HG03439 (cell line): ENCODE data around the gene RALGAPA1.
"Not testable (repeated sequence)": the region's sequence is repeated elsewhere in the genome, so short reads cannot be mapped to it uniquely, and the experiment has no call there.

Experiments used
- ATAC-seq: cut with Tn5 transposase; IDR thresholded peaks from one replicate; pipeline ENCODE4 v1.9.1; 2021; ENCODE audit warnings: mild to moderate bottlenecking, moderate library complexity; ENCODE audit not compliant: unreplicated experiment

Gene RALGAPA1

GRCh38 chr14:35822501-35822900, 13.4 kb upstream of the RALGAPA1 start:
- ATAC-seq, result no peak

DNA sequence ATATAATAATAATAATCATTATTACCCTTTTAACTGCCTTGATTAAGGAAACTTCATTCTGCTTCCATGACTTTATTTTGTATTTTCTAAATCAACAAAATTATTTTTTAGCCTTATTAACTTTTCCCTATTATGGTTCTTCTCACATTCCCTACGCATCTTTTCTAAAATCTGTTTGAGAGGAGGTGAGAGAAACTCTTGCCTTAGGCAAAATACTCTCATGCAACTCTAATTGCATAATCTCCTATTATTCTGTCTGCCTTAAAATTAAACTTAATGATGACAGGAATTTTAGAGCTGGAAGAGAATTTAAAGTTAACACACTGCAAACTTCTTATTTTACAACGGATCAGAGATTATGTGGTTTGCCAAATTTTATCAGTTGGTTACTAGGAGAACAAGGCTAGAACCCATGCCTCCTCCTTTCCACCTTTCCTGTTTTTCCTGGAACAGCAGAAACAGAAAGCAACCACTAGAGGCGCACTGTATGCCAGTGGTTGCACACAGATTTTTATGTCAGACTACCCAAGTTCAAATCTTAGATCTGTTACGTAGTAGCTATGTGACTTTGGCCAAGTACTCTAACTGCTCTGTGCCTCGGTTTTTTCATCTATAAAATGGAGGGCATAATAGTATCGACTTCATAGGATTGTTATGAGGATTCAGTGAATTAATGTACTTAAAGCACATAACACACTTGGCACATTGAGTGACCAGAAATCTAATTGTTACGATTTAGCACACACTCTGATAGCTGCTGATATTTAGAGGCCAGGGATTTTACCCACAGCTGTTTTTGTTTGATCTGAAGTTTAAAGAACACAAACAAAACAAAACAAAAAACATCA, 12.7 kb upstream of the RALGAPA1 start:
- ATAC-seq, result no peak

- no peak for ATAC-seq
These were observed 10.8 kb upstream of the RALGAPA1 start for GRCh38 chr14:35819591-35820540.

GRCh38 chr14:35818346-35819115, 9.4 kb upstream of the RALGAPA1 start:
- ATAC-seq, result no peak

DNA sequence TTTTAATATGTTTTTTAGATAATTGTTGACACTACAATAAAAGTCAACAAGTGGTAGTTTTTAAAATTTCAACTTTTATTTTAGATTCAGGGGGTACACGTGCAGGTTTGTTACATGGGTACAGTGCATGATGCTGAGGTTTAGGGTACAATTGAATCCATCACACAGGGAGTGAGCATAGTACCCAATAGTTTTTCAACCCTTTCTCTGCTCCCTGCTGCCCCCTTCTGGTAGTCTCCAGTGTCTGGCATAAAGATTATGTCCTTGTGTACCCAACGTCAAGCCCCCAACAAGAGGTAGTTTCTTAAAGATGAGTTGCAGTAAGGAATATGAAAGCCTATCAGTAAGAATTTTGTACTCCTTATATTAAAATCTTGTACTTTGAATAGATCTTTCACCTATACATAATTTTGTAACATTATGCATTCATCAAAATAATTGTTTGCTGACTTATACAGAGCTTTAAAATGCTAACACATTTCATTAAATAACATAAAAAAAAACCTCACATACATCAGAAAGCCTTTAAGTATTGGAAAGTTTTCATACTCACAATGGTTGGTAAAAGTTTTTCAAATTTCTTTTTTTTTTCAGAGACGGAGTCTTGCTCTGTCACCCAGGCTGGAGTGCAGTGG, 5.4 kb upstream of the RALGAPA1 start:
- ATAC-seq, result no peak

DNA sequence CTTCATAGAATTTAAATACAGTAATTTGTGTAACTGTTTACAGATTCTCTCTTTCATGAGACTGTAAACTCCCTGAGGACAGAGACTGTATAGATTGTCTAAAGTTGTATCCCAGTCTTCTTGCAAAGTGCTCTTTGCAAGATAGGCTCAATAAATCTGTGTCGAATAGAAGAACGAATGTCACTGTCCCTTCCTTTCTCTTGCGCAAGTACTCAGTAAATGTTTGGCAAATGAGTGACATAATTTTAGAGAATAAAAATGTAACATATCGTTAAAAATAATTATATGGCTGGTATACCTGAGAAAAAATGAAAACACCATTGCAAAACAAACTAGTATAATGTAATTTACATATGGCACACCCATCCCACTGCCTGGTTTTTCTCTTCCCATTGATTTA, 1.9 kb upstream of the RALGAPA1 start:
- no peak for ATAC-seq

GRCh38 chr14:35809597-35809996, 502 bp upstream of the RALGAPA1 start:
- ATAC-seq, result no peak

DNA sequence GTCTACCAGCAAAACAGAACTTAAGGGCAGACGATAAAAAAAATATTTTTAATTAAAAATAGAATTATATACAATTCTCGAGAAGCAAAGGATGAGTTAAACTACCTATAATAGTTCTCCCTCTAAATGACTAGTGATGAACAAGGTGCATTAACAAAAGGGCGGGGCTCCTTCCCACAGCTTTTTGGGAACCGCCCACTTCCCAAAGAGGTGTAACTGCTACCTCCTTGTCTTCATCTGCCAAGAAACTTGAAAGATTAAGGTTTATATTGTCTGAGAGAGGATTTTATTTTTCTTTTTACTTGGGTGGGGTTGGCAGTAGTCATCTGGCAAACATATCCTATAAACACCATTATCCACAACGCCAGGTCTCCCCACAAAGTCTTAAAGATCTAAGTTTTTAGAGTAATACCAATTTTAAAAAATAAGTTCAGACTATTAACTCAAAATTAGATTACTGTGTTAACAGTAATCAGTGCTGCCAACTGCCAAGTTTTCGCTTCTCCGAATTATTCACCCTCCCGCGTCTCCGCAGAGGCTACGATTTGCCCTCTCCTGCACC, 938 bp downstream of the RALGAPA1 start:
- no peak for ATAC-seq

DNA sequence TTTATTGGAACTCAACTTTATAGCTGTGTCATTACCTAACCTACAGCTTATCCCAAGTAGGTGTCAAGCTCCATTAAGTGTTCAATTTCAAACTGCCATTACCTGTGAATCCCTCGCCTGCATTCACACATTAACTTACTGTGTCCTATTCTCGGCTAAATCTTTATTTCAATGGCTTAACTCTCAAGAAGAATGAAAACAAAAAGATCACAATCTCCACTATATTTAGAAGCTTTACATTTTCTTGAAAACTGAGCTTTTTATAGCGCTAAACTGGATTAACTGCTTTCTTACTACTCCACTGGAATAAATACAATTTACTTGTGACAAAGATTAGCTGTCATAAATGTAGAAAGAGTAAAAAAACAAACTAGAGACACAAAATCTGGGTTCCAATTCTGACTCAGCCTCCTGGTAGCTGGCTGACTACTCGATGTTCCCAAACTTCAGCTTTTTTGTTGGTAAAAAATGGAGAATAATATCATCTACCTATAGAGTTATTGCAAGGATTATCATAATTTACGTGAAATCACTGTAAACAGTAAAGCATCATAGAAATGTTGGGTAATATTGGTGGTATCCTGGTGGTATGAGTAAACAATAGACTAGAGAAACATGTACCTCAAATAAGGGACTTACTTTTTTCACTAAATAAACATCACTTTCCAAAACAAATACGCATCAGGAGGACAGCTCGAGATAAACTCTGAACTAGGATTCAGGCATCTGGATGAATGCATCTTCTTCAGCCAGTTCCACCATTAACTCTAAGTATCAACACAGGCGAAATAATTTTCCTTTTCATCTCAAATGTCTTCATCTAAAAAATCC, 1.7 kb downstream of the RALGAPA1 start:
- ATAC-seq, result no peak

DNA sequence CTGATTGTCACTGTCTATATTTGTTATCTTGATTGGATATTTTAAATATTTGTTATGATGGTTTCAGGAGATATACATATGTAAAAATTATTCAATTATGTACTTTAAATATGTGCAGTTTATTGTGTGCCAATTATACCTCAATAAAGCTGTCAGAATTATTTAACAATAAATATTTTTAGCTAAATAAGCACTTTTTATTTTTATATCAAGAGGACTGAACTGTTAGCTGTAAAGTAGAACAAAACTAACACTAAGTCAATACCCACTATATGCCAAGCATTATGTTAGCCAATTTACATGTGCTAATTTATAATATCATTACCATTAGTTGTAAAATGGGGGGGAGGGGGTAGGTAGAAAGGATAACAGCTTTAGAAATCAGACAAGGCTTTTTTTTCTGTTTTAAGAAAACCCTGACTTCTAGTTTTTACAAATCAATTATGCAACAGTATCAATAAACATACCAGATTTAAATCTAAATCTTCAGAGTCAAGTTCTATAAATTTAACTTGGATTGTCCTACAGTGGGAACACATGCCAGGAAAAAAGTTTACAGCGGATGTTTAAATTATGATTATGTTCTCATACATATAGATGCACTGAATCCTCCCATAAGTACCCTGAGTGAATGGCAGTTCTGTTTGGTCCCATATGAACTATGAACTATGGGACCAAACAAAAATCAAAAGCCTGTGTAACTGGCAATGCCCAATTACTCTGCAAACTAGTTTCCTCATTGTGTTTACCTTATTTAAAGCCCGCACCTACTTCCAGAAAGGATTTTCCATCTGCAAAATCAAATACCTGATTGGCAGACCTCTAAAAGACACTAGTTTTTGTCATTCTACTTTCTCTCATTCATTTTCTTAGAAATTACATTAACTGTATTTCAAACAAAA, 2.8 kb downstream of the RALGAPA1 start:
- ATAC-seq, result no peak

DNA sequence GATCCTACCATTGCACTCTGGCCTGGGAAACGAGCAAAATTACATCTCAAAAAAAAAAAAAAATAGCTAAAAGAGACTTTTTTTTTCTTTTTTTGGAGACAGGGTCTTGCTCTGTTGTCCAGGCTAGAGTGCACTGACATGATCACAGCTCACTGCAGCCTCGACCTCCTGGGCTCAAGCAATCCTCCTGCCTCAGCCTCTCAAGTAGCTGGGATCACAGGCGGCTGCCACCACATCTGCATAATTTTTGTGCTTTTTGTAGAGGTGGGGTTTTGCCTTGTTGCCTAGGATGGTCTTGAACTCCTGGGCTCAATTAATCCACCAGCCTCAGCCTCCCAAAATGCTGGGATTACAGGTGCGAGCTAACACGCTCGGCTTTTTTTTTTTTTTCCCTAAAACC, 11.3 kb downstream of the RALGAPA1 start:
- ATAC-seq, result no peak

DNA sequence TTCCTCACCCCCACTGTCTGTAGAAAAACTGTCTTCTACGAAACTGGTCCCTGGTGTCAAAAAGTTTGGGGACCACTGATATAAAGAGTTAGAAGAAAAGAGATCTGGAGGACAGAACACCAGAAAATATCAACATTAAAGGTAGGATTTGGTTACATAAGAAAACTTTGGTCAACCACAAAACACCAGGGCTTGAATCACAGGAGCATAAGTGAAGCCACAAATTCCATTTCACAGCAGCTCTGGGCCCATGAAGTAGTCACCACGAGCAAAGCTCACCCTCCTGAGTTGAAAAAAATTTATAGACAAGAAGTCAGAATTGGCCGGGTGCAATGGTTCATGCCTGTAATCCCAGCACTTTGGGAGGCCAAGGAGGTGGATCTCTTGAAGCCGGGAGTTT, 19.4 kb downstream of the RALGAPA1 start:
- ATAC-seq, result no peak

DNA sequence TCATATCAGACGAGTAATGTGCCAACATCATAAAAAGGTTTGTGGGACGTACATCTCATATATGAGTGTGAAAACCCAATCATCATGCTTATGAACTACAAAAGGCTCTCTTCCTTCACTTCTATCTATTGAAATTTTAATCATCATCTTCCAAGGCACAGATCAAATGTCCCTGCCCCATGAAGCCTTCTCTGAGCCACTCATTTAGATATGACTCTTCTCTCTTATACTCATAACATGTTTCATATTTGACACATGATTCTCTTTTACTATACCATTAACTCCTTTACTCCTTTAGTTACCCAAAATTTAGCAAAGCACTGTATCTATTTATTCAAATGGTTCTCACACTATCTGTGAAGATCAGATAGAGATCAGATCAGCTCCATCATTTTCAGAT, 22.2 kb downstream of the RALGAPA1 start:
- ATAC-seq, result no peak

DNA sequence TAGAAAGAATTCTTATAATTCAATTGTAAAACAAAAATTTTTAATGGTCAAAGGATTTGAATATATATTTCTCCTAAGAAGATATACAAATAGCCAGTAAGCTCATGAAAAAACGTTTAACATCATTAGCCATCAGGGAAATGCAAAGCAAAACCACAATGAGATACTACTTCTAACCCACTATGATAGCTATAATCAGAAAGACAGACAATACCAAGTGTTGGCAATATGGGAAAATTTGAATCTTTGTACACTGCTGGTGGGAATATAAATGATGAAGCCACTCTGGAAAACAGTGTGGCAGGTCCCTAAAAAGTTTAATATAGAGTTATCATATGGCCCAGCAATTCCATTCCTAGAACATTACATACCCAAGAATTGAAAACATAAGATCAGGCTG, 25.4 kb downstream of the RALGAPA1 start:
- no peak for ATAC-seq

DNA sequence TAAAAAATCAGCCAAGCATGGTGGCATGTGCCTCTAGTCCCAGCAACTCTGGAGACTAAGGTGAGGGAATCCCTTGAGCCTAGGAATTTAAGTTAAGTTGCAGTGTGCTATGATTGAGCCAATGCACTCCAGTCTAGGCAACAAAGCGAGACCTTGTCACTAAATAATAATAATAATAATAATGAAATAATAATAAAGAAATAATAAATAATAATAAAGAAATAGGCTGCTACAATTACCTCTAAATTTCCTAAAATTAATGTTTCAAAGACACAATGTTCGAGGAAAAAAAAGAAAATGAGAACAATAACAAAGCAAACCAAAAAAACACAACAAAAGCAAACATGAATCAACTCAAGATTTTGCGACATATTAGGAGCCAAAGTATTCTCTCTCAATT, 29.7 kb downstream of the RALGAPA1 start:
- ATAC-seq, result no peak

DNA sequence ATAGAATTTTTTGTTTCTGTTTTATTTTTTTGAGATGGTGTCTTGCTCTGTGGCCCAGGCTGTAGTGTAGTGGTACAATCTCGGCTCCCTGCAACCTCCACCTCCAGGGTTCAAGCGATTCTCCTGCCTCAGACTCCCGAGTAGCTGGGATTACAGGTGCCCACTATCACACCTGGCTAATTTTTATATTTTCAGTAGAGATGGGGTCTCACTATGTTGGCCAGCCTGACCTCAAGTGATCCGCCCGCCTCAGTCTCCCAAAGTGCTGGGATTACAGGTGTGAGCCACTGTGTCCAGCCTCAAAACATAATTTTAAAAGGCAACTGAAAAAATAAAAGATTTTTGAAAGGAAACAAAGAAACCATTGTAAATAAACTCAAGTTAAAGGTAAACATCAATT, 31.5 kb downstream of the RALGAPA1 start:
- not testable (repeated sequence) for ATAC-seq

- ATAC-seq, result no peak
These were observed 32.3 kb downstream of the RALGAPA1 start for GRCh38 chr14:35776823-35777222.

- not testable (repeated sequence) for ATAC-seq
These were observed 33.0 kb downstream of the RALGAPA1 start for GRCh38 chr14:35776085-35776484.
